ENCODE data around the gene AUTS2. TPM values are rescaled to one million over a fixed set of nuclear protein-coding genes. Genes with fewer than 3 reads are reported as not detected.

The AUTS2 gene
- total RNA-seq, 1 donor from 2014 or later, result 125 TPM

DNA sequence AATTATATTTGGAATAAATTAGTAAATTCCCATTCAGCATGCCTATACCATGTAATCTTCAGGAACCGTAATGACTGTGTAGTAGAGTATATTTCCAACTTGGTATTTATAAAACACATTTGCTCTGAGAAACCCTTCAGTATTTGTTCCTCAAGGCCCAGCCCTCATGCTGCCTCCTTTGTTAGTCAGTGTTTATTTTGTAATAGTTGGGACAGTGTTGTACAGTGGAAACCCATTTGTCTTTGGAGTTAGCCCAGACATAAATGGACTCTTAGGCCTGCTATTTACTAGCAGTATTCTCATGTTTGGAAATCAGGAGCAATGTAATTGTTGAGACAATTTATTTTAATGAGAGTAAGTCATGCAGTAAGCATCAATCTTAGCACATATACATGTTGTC lies 686.9 kb downstream of the AUTS2 start:
- H3K27me3 Mint-ChIP-seq, result no peaks in the 10 kb centered on the region
- no peak for DNase-seq (ENCODE audit: low spot score, unreplicated experiment)
- TF ChIP-seq, protein P1, sequence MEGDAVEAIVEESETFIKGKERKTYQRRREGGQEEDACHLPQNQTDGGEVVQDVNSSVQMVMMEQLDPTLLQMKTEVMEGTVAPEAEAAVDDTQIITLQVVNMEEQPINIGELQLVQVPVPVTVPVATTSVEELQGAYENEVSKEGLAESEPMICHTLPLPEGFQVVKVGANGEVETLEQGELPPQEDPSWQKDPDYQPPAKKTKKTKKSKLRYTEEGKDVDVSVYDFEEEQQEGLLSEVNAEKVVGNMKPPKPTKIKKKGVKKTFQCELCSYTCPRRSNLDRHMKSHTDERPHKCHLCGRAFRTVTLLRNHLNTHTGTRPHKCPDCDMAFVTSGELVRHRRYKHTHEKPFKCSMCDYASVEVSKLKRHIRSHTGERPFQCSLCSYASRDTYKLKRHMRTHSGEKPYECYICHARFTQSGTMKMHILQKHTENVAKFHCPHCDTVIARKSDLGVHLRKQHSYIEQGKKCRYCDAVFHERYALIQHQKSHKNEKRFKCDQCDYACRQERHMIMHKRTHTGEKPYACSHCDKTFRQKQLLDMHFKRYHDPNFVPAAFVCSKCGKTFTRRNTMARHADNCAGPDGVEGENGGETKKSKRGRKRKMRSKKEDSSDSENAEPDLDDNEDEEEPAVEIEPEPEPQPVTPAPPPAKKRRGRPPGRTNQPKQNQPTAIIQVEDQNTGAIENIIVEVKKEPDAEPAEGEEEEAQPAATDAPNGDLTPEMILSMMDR (IDR thresholded peaks at IDR 0.05; ENCODE audit: unreplicated experiment), result no peak
- H3K9me3 Mint-ChIP-seq (ENCODE audit: low read depth), result no peaks in the 10 kb centered on the region
- H3K4me3 Mint-ChIP-seq (ENCODE audit: low read depth), result no peak overlapping the region
- H3K27ac Mint-ChIP-seq, result no peak overlapping the region
- peaks cover 2% of the 10 kb centered on the region for H3K4me1 Mint-ChIP-seq (ENCODE audit: low read depth)
- H3K36me3 Mint-ChIP-seq (ENCODE audit: insufficient read depth), result peaks cover 2% of the 10 kb centered on the region

DNA sequence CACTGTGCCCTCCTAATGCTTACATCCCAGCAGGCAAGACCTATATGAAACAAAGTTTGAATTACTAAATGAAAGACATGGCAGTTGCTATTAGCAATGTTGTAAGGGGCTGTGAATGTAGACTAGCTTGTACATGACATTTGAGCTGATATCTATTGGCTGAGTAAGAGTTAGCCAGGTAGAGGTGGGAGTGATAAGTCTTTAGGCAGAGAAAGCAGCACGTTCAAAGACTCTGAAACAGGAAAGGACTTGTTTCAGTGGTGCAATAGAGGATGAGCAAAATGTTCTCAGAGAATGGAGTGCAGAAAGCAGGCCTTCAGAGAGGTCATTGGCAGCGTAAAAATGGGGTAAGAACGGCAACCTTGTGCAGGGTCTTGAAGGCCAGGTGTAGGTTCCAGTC lies 687.6 kb downstream of the AUTS2 start:
- no peak for DNase-seq (ENCODE audit: low spot score, unreplicated experiment)
- H3K27ac Mint-ChIP-seq, result no peak overlapping the region
- no peak overlapping the region for H3K4me3 Mint-ChIP-seq (ENCODE audit: low read depth)
- peaks cover 2% of the 10 kb centered on the region for H3K36me3 Mint-ChIP-seq (ENCODE audit: insufficient read depth)
- TF ChIP-seq, protein P1 (IDR thresholded peaks at IDR 0.05; ENCODE audit: unreplicated experiment), result no peak
- H3K4me1 Mint-ChIP-seq (ENCODE audit: low read depth), result peaks cover 2% of the 10 kb centered on the region
- H3K9me3 Mint-ChIP-seq (ENCODE audit: low read depth), result no peaks in the 10 kb centered on the region
- no peaks in the 10 kb centered on the region for H3K27me3 Mint-ChIP-seq

DNA sequence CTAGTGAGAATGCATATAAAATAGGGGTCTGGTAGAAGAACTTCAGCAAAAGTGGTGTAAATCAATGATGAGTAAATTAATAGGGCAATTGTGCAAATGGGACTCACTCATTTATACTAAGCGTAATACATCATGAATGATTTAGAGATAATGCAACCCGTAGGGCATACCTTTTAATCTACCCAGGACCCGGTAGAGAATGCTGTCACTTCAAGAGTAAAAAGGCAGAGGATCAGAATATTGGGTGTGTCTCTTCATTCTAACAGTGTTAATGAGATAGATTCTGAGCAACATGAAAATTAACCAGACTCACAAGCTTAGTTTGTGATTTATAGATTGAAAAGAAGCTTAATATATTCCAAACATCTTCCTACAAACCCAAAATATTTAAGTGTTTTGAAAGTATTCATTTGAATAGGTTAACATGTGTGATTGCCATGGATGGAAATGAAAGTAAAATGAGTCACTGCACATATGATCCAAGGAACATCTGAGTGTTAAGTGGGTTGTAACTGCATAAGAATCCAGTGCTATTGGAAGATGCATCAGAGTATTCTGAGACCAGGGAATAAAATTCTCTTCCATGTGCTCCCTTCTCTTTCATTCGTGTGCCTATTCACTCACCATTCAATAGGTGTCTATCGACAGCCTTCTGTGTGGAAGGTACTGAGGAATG lies 690.6 kb downstream of the AUTS2 start:
- no peak for DNase-seq (ENCODE audit: low spot score, unreplicated experiment)
- no peak overlapping the region for H3K27ac Mint-ChIP-seq
- TF ChIP-seq, protein P1 (IDR thresholded peaks at IDR 0.05; ENCODE audit: unreplicated experiment), result no peak
- no peaks in the 10 kb centered on the region for H3K4me1 Mint-ChIP-seq (ENCODE audit: low read depth)
- H3K9me3 Mint-ChIP-seq (ENCODE audit: low read depth), result no peaks in the 10 kb centered on the region
- no peaks in the 10 kb centered on the region for H3K27me3 Mint-ChIP-seq
- H3K36me3 Mint-ChIP-seq (ENCODE audit: insufficient read depth), result peaks cover 2% of the 10 kb centered on the region
- H3K4me3 Mint-ChIP-seq (ENCODE audit: low read depth), result no peak overlapping the region

DNA sequence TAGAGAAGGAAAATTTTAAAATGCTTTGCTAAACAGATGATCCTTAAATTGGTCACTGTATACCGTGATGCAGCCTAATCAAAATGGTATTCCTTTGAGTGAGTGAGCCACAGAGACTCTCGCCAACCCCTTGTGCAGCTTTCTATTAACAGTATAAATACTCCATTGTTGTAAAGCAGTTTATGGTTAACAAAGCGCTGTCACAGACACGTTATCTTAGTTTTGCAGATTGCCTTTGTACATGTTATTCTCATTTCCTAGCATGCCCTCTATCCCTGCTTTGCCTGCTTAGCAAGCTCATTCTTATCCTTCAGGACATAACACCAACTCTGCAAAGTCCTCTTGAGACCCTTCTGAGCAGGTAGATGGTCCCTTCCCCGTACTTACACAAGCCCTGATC lies 694.4 kb downstream of the AUTS2 start:
- DNase-seq (ENCODE audit: low spot score, unreplicated experiment), result no peak
- H3K27ac Mint-ChIP-seq, result no peak overlapping the region
- no peaks in the 10 kb centered on the region for H3K27me3 Mint-ChIP-seq
- no peaks in the 10 kb centered on the region for H3K9me3 Mint-ChIP-seq (ENCODE audit: low read depth)
- H3K4me1 Mint-ChIP-seq (ENCODE audit: low read depth), result no peaks in the 10 kb centered on the region
- H3K4me3 Mint-ChIP-seq (ENCODE audit: low read depth), result no peak overlapping the region
- H3K36me3 Mint-ChIP-seq (ENCODE audit: insufficient read depth), result no peaks in the 10 kb centered on the region
- TF ChIP-seq, protein P1 (IDR thresholded peaks at IDR 0.05; ENCODE audit: unreplicated experiment), result no peak

DNA sequence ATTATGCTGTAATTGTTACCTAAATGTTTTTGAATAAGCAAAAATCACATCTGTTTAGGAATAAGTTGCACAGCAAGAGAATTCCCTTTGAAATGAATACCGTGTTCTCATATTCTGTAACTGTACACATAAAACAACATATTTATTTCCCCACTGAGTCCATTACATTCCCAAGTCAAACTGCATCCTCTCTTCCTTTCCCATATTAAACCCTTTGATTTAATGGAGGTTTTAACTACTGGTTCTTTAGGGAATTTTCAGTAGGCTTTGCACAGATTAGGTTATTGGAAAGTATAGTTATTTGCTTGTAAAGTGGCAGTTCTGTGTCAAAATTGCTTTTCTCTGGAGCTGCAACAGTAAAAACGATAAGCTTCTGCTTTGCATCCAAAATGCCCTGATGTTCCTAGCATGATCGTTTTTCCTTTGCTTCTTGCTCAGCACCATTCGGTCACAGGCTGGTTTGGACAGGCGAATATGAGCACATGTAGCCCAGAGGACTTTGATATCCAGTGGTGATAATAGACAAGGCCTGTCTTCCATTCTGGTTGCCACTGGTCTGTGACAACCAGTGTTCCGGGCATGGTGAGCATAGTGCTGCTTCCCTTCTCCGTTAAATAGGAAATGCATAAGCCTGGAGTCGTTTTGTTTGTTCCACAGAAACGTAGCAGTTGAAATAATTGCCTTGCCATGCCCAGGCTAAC lies 696.1 kb downstream of the AUTS2 start:
- peaks cover 1% of the 10 kb centered on the region for H3K4me1 Mint-ChIP-seq (ENCODE audit: low read depth)
- no peaks in the 10 kb centered on the region for H3K27me3 Mint-ChIP-seq
- no peak for DNase-seq (ENCODE audit: low spot score, unreplicated experiment)
- TF ChIP-seq, protein P1 (IDR thresholded peaks at IDR 0.05; ENCODE audit: unreplicated experiment), result no peak
- H3K4me3 Mint-ChIP-seq (ENCODE audit: low read depth), result no peak overlapping the region
- no peaks in the 10 kb centered on the region for H3K9me3 Mint-ChIP-seq (ENCODE audit: low read depth)
- no peaks in the 10 kb centered on the region for H3K36me3 Mint-ChIP-seq (ENCODE audit: insufficient read depth)
- no peak overlapping the region for H3K27ac Mint-ChIP-seq
